Measurements from ENCODE around the gene PAX7.

DNA sequence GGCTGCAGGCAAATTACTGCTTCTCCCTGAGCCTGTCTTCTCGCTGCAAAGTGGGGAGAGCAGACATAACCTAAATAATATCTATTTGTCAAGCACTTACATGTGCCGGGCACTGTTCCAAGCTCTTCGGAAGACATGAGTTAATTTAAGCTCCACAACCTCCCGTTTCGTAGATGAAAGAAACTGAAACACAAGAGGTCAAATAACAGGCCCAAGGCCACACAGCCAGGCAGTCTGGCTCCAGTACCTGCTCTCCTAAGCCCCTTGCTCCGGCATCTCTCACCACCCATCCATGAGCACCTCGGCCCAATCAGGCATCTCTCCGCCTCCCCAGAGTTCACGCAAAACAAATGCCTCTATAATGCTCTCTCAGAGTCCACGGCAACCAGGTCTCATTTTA is 163.4 kb downstream of the PAX7 start:
- TF ChIP-seq EZH2 (IDR thresholded peaks at IDR 0.05; ENCODE audit: borderline replicate concordance, low read depth, low read length, severe bottlenecking) = no peak
- TF ChIP-seq, protein P1, sequence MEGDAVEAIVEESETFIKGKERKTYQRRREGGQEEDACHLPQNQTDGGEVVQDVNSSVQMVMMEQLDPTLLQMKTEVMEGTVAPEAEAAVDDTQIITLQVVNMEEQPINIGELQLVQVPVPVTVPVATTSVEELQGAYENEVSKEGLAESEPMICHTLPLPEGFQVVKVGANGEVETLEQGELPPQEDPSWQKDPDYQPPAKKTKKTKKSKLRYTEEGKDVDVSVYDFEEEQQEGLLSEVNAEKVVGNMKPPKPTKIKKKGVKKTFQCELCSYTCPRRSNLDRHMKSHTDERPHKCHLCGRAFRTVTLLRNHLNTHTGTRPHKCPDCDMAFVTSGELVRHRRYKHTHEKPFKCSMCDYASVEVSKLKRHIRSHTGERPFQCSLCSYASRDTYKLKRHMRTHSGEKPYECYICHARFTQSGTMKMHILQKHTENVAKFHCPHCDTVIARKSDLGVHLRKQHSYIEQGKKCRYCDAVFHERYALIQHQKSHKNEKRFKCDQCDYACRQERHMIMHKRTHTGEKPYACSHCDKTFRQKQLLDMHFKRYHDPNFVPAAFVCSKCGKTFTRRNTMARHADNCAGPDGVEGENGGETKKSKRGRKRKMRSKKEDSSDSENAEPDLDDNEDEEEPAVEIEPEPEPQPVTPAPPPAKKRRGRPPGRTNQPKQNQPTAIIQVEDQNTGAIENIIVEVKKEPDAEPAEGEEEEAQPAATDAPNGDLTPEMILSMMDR (IDR thresholded peaks at IDR 0.05; ENCODE audit: extremely low read depth in 1 of 2, insufficient read depth in 1 of 2, low read depth in 1 of 2, low read length in 2 of 2) = no peak
- no peak for TF ChIP-seq POLR2A (IDR thresholded peaks at IDR 0.05; ENCODE audit: low read depth, low read length)
- no peak for TF ChIP-seq POLR2AphosphoS5 (IDR thresholded peaks at IDR 0.05; ENCODE audit: insufficient read depth, low read depth, low read length)
- TF ChIP-seq, protein P2, sequence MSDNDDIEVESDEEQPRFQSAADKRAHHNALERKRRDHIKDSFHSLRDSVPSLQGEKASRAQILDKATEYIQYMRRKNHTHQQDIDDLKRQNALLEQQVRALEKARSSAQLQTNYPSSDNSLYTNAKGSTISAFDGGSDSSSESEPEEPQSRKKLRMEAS (IDR thresholded peaks at IDR 0.05; ENCODE audit: insufficient read depth, insufficient read length) = no peak
- TF ChIP-seq FOS (IDR thresholded peaks at IDR 0.05; ENCODE audit: borderline replicate concordance, insufficient read depth, low read length) = no peak
- no peak for TF ChIP-seq JUN (IDR thresholded peaks at IDR 0.05; ENCODE audit: borderline replicate concordance, insufficient read depth, insufficient read length, low read depth)
- TF ChIP-seq GATA2 (IDR thresholded peaks at IDR 0.05; ENCODE audit: insufficient read depth, insufficient read length, low read depth, low read length) = no peak
- no peak for TF ChIP-seq MYC (IDR thresholded peaks at IDR 0.05; ENCODE audit: low read depth, low read length)
